GM19099 (cell line): ENCODE results near the gene P2RX2.

Experiments
- POLR2A ChIP-seq: IDR thresholded peaks from 3 replicates; pipeline ENCODE4 v1.6.1; 2011; ENCODE audit warnings: low read depth; ENCODE audit not compliant: insufficient read length; ENCODE audit errors: extremely low read depth

Gene P2RX2

GRCh38 chr12:132646850-132647249 lies 28.3 kb downstream of the P2RX2 start:
- no peak for TF ChIP-seq POLR2A

- TF ChIP-seq POLR2A: no peak
These were observed 29.3 kb downstream of the P2RX2 start for GRCh38 chr12:132647858-132648257.

- no peak for TF ChIP-seq POLR2A
These were observed 30.1 kb downstream of the P2RX2 start for GRCh38 chr12:132648616-132649225.

- TF ChIP-seq POLR2A: no peak
These were observed 30.8 kb downstream of the P2RX2 start for GRCh38 chr12:132649226-132649945.

- TF ChIP-seq POLR2A: no peak
These were observed 33.0 kb downstream of the P2RX2 start for GRCh38 chr12:132651444-132652100.

- no peak for TF ChIP-seq POLR2A
These were observed 35.2 kb downstream of the P2RX2 start for GRCh38 chr12:132653567-132654290.

- TF ChIP-seq POLR2A: no peak
These were observed 38.6 kb downstream of the P2RX2 start for GRCh38 chr12:132657004-132657727.

GRCh38 chr12:132658149-132658894 lies 39.7 kb downstream of the P2RX2 start:
- TF ChIP-seq POLR2A: no peak

- TF ChIP-seq POLR2A: no peak
These were observed 40.6 kb downstream of the P2RX2 start for GRCh38 chr12:132659146-132659545.

- TF ChIP-seq POLR2A: no peak
These were observed 41.5 kb downstream of the P2RX2 start for GRCh38 chr12:132660052-132660451.

GRCh38 chr12:132660996-132661395 lies 42.4 kb downstream of the P2RX2 start:
- TF ChIP-seq POLR2A: no peak

- no peak for TF ChIP-seq POLR2A
These were observed 43.4 kb downstream of the P2RX2 start for GRCh38 chr12:132661972-132662371.

- TF ChIP-seq POLR2A: no peak
These were observed 44.6 kb downstream of the P2RX2 start for GRCh38 chr12:132662901-132663755.
